K562 (cell line): Measurements from ENCODE around the gene ATG7. TPM values are rescaled to one million over a fixed set of nuclear protein-coding genes. Genes with fewer than 3 reads are reported as not detected.

Source experiments
- CBFA2T2 ChIP-seq: fragments of 450-650 bp; conservative IDR thresholded peaks from 2 replicates; pipeline ENCODE4 v1.6.1; 2017; ENCODE audit warnings: mild to moderate bottlenecking
- CEBPG ChIP-seq, 3 experiments: fragments of 200-800 bp in 1 of 3; sonication (Bioruptor generic) in 1 of 3; sonication (generic) in 1 of 3; formaldehyde crosslinking in 1 of 3; IDR thresholded peaks in 2 of 3; conservative IDR thresholded peaks in 1 of 3; 2 replicates each; pipeline versions ENCODE4 v1.6.1 to v1.8.0; 2016 to 2022; ENCODE audit warnings: missing compliant biosample characterization in 2 of 3, missing genetic modification characterization in 2 of 3, mild to moderate bottlenecking in 1 of 3, missing genetic modification reagents in 1 of 3
- CSDE1 ChIP-seq, 2 experiments: fragments of 450-650 bp; IDR thresholded peaks; 2 replicates each; pipeline ENCODE4 v1.6.1; 2016; ENCODE audit warnings: mild to moderate bottlenecking in 1 of 2
- EHMT2 ChIP-seq: fragments of 450-650 bp; IDR thresholded peaks from 2 replicates; pipeline ENCODE4 v1.6.1; 2018; ENCODE audit warnings: antibody characterized with exemption
- FOXK1 ChIP-seq: sonication (generic); formaldehyde crosslinking; IDR thresholded peaks from 2 replicates; pipeline ENCODE4 v1.8.0; 2022; ENCODE audit warnings: missing genetic modification reagents, mild to moderate bottlenecking, borderline replicate concordance
- FOXM1 ChIP-seq, 2 experiments: fragments of 450-650 bp in 1 of 2; sonication (generic) in 1 of 2; formaldehyde crosslinking in 1 of 2; IDR thresholded peaks; 2 replicates each; pipeline versions ENCODE4 v1.6.1 to v1.9.0; 2017 to 2022; ENCODE audit warnings: low read depth in 2 of 2, mild to moderate bottlenecking in 2 of 2, missing genetic modification reagents in 1 of 2, moderate library complexity in 1 of 2
- HMGN3 ChIP-seq: IDR thresholded peaks from 2 replicates; pipeline ENCODE4 v1.6.1; 2011; ENCODE audit warnings: borderline replicate concordance, low read depth, mild to moderate bottlenecking, mixed read lengths, low read length; ENCODE audit not compliant: insufficient read length; ENCODE audit errors: extremely low read depth
- HNRNPLL ChIP-seq: fragments of 200-400 bp; formaldehyde crosslinking; IDR thresholded peaks from 2 replicates; pipeline ENCODE4 v1.6.1; 2017; ENCODE audit warnings: low read length, low read depth, mild to moderate bottlenecking; ENCODE audit not compliant: poor library complexity, severe bottlenecking
- PBX2 ChIP-seq, 2 experiments: IDR thresholded peaks in 1 of 2; conservative IDR thresholded peaks in 1 of 2; 2 replicates each; pipeline ENCODE4 v1.6.1; 2016; ENCODE audit warnings: low read depth in 2 of 2, mild to moderate bottlenecking in 1 of 2, missing compliant biosample characterization in 1 of 2, missing genetic modification characterization in 1 of 2, moderate library complexity in 1 of 2
- PYGO2 ChIP-seq: fragments of 450-650 bp; IDR thresholded peaks from 2 replicates; pipeline ENCODE4 v1.6.1; 2016; ENCODE audit warnings: mild to moderate bottlenecking, missing genetic modification characterization, moderate library complexity, missing compliant biosample characterization
- RUNX1 ChIP-seq: sonication (generic); IDR thresholded peaks from 2 replicates; pipeline ENCODE4 v1.6.1; 2016; ENCODE audit warnings: antibody characterized with exemption, low read depth
- SMARCE1 ChIP-seq: fragments of 450-650 bp; IDR thresholded peaks from 2 replicates; pipeline ENCODE4 v1.7.1; 2016; ENCODE audit warnings: mild to moderate bottlenecking
- SMC3 ChIP-seq: conservative IDR thresholded peaks from 2 replicates; pipeline ENCODE4 v1.6.1; 2011; ENCODE audit warnings: low read depth, low read length, improper control_type of control experiment; ENCODE audit not compliant: insufficient read depth
- TFE3 ChIP-seq: fragments of 450-650 bp; formaldehyde crosslinking; IDR thresholded peaks from 2 replicates; pipeline ENCODE4 v1.4.0; 2020; ENCODE audit warnings: mild to moderate bottlenecking, mixed read lengths
- ZNF224 ChIP-seq: sonication (generic); formaldehyde crosslinking; IDR thresholded peaks from 2 replicates; pipeline ENCODE4 v1.8.0; 2022; ENCODE audit warnings: mild to moderate bottlenecking, missing genetic modification reagents
- ZNF57 ChIP-seq: fragments of 450-650 bp; formaldehyde crosslinking; IDR thresholded peaks from 2 replicates; pipeline ENCODE4 v1.4.0; 2020; ENCODE audit warnings: mild to moderate bottlenecking, moderate library complexity
- ZNF77 ChIP-seq: fragments of 250-450 bp; sonication (Bioruptor Pico); IDR thresholded peaks from 2 replicates; pipeline ENCODE4 v1.5.0; 2020
- polyA plus RNA-seq, 8 experiments: library from polyadenylated mRNA; depleted of rRNA in 4 of 8; stranded (reverse) in 5 of 8; unstranded in 3 of 8; fragments of >200 nt; fragmentation: Nextera tagmentation in 2 of 8; fragmentation: Illumina TruSeq in 1 of 8; extraction: Ambion mirVana in 2 of 8; extraction: Trizol in 1 of 8; gene quantifications; 2 replicates each; pipeline versions ENCODE4 v1.2.1 to v1.2.3, GENCODE V29; 2011 to 2014; ENCODE audit warnings: inconsistent platforms in 1 of 8, missing spikeins in 1 of 8
- total RNA-seq, 7 experiments: library from RNA; depleted of rRNA in 6 of 7; stranded (reverse); fragments of >200 nt in 6 of 7; fragmentation: Illumina TruSeq in 2 of 7; extraction: Trizol in 2 of 7; gene quantifications; 2 replicates each; pipeline versions ENCODE4 v1.2.1 to v1.2.3, GENCODE V29; 2011 to 2021; ENCODE audit warnings: low replicate concordance in 1 of 7
- TF ChIP-seq, protein P1 (sequence below): fragments of 200-800 bp; sonication (Bioruptor generic); IDR thresholded peaks from 2 replicates; pipeline ENCODE4 v1.6.1; 2016; ENCODE audit warnings: missing genetic modification characterization, missing compliant biosample characterization

ATG7 gene
- total and polyA plus RNA-seq, 9 of the 15 experiments (the other 6 are each of a cell fraction or from before 2014, with no cell fraction given): 18.3 to 45.3 (median 33.6) TPM

DNA sequence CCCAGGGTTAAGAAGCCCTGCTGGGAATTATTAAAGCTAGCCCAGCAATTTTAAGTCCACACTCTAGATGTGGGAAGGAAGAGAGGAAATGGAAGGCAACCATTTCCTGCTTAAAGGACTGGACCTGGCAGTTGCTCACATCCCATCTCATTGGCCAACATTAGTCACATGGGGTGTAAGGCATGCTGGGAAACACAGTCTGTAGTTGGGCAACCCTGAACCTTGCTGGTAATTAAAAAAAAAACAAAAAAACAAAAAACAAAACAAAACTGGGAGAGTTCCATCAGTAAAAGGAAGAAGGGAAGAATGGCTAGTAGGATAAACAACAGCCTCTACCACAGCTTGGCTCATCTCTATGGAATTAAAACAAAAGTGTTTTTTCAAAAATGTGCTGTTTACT lies 235.5 kb downstream of the ATG7 start (continued):
- TF ChIP-seq, protein P1, sequence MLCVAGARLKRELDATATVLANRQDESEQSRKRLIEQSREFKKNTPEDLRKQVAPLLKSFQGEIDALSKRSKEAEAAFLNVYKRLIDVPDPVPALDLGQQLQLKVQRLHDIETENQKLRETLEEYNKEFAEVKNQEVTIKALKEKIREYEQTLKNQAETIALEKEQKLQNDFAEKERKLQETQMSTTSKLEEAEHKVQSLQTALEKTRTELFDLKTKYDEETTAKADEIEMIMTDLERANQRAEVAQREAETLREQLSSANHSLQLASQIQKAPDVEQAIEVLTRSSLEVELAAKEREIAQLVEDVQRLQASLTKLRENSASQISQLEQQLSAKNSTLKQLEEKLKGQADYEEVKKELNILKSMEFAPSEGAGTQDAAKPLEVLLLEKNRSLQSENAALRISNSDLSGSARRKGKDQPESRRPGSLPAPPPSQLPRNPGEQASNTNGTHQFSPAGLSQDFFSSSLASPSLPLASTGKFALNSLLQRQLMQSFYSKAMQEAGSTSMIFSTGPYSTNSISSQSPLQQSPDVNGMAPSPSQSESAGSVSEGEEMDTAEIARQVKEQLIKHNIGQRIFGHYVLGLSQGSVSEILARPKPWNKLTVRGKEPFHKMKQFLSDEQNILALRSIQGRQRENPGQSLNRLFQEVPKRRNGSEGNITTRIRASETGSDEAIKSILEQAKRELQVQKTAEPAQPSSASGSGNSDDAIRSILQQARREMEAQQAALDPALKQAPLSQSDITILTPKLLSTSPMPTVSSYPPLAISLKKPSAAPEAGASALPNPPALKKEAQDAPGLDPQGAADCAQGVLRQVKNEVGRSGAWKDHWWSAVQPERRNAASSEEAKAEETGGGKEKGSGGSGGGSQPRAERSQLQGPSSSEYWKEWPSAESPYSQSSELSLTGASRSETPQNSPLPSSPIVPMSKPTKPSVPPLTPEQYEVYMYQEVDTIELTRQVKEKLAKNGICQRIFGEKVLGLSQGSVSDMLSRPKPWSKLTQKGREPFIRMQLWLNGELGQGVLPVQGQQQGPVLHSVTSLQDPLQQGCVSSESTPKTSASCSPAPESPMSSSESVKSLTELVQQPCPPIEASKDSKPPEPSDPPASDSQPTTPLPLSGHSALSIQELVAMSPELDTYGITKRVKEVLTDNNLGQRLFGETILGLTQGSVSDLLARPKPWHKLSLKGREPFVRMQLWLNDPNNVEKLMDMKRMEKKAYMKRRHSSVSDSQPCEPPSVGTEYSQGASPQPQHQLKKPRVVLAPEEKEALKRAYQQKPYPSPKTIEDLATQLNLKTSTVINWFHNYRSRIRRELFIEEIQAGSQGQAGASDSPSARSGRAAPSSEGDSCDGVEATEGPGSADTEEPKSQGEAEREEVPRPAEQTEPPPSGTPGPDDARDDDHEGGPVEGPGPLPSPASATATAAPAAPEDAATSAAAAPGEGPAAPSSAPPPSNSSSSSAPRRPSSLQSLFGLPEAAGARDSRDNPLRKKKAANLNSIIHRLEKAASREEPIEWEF (CRISPR knock-in tag): no peak
- TF ChIP-seq SMARCE1 (no peak), HNRNPLL (no peak), FOXK1 (CRISPR knock-in tag) (no peak), EHMT2 (peak; percentile 60; the same call in 1 of the 2 replicates), CEBPG (CRISPR knock-in tag; IDR thresholded peaks at IDR 0.05) (no peak), CEBPG (tag; conservative IDR thresholded peaks at IDR 0.05 in 1 of 2, IDR thresholded peaks at IDR 0.05 in 1 of 2) (peak in 1 of 2 experiments; percentile 52; a peak in 2 of 4 replicates), SMC3 (no peak), ZNF57 (CRISPR knock-in tag) (no peak), PBX2 (CRISPR knock-in tag; IDR thresholded peaks at IDR 0.05; ENCODE audit: low read depth) (no peak), PBX2 (tag; conservative IDR thresholded peaks at IDR 0.05; ENCODE audit: low read depth) (no peak), RUNX1 (no peak), ZNF224 (CRISPR knock-in tag) (no peak), CSDE1 (IDR thresholded peaks at IDR 0.05) (no peak), HMGN3 (no peak), CBFA2T2 (peak; percentile 38), TFE3 (CRISPR knock-in tag) (no peak), FOXM1 (IDR thresholded peaks at IDR 0.05; ENCODE audit: low read depth) (peak; percentile 44; the same call in 1 of the 2 replicates), FOXM1 (CRISPR knock-in tag; IDR thresholded peaks at IDR 0.05; ENCODE audit: low read depth) (no peak), ZNF77 (CRISPR knock-in tag) (no peak), PYGO2 (tag) (no peak)
